GM19455 (cell line): Measurements from ENCODE around the gene TMEM184A.
"Not testable (repeated sequence)": the region's sequence is repeated elsewhere in the genome, so short reads cannot be mapped to it uniquely, and the experiment has no call there.

Source experiments
- ATAC-seq: cut with Tn5 transposase; IDR thresholded peaks from one replicate; pipeline ENCODE4 v1.9.1; 2021; ENCODE audit not compliant: unreplicated experiment

Gene TMEM184A

GRCh38 chr7:1590887-1591286 is 34.9 kb upstream of the TMEM184A start:
- ATAC-seq, result no peak

GRCh38 chr7:1590476-1590875 is 34.5 kb upstream of the TMEM184A start:
- ATAC-seq, result no peak

GRCh38 chr7:1588978-1589377 is 33.0 kb upstream of the TMEM184A start:
- no peak for ATAC-seq

- no peak for ATAC-seq
Observed at GRCh38 chr7:1587738-1588137, 31.7 kb upstream of the TMEM184A start.

- no peak for ATAC-seq
Observed at GRCh38 chr7:1586827-1587705, 31.1 kb upstream of the TMEM184A start.

GRCh38 chr7:1586126-1586826 is 30.3 kb upstream of the TMEM184A start:
- ATAC-seq, result no peak

GRCh38 chr7:1585142-1585981 is 29.4 kb upstream of the TMEM184A start:
- no peak for ATAC-seq

GRCh38 chr7:1584700-1585099 is 28.7 kb upstream of the TMEM184A start:
- ATAC-seq, result no peak

GRCh38 chr7:1583241-1583930 is 27.4 kb upstream of the TMEM184A start:
- not testable (repeated sequence) for ATAC-seq

- no peak for ATAC-seq
Observed at GRCh38 chr7:1580422-1581030, 24.5 kb upstream of the TMEM184A start.

- ATAC-seq, result no peak
Observed at GRCh38 chr7:1579481-1580421, 23.7 kb upstream of the TMEM184A start.

- no peak for ATAC-seq
Observed at GRCh38 chr7:1578513-1578912, 22.5 kb upstream of the TMEM184A start.

- no peak for ATAC-seq
Observed at GRCh38 chr7:1576521-1577253, 20.7 kb upstream of the TMEM184A start.

- ATAC-seq, result no peak
Observed at GRCh38 chr7:1575809-1576208, 19.8 kb upstream of the TMEM184A start.

- no peak for ATAC-seq
Observed at GRCh38 chr7:1572111-1572822, 16.3 kb upstream of the TMEM184A start.

GRCh38 chr7:1569833-1570632 is 14.0 kb upstream of the TMEM184A start, which contains the start of gene PSMG3:
TSS of gene PSMG3 (minus strand) at chr7:1570032. CDS start at chr7:1569339, 693 bp downstream.
- ATAC-seq, result peak; percentile 84

- ATAC-seq, result no peak
Observed at GRCh38 chr7:1569440-1569832, 13.4 kb upstream of the TMEM184A start.
